HAP-1 (cell line): Measurements from ENCODE around the gene IFT74.
"Not testable (repeated sequence)": the region's sequence is repeated elsewhere in the genome, so short reads cannot be mapped to it uniquely, and the experiment has no call there.

Experiments
- DNase-seq, 2 experiments: peaks; one replicate each; pipeline ENCODE4 v3.0.0-alpha.2; 2016 to 2020; ENCODE audit warnings: low spot score in 2 of 2
- H3K27me3 ChIP-seq: fragments of 250-450 bp; sonication (Bioruptor Pico); 2 replicates; pipeline ENCODE4 v1.5.1; 2020; ENCODE audit warnings: low read depth, mild to moderate bottlenecking, moderate library complexity
- H3K36me3 ChIP-seq: fragments of 250-450 bp; sonication (Bioruptor Pico); replicated peaks from 2 replicates; pipeline ENCODE4 v1.5.1; 2020; ENCODE audit warnings: mild to moderate bottlenecking
- H3K4me1 ChIP-seq: fragments of 250-450 bp; sonication (Bioruptor Pico); 2 replicates; pipeline ENCODE4 v1.5.1; 2020; ENCODE audit warnings: mild to moderate bottlenecking
- H3K4me3 ChIP-seq: fragments of 250-450 bp; sonication (Bioruptor Pico); 2 replicates; pipeline ENCODE4 v1.5.1; 2020; ENCODE audit warnings: mild to moderate bottlenecking, moderate library complexity
- H3K9me3 ChIP-seq: fragments of 250-450 bp; sonication (Bioruptor Pico); 2 replicates; pipeline ENCODE4 v1.5.1; 2020; ENCODE audit warnings: mild to moderate bottlenecking, moderate library complexity
- in situ Hi-C: fragments of 300-500 bp; cut with MboI; formaldehyde crosslinking; loops from 3 replicates; pipeline ENCODE4 v1.14.3; 2020; ENCODE audit warnings: low sequenced_read_pairs, inconsistent platforms, mixed read lengths

IFT74 gene

GRCh38 chr9:27059907-27060306 is 103.7 kb downstream of the IFT74 start:
- H3K36me3 ChIP-seq: no peaks in the 10 kb centered on the region; the same call in 1 of the 2 replicates
- H3K27me3 ChIP-seq: no peaks in the 10 kb centered on the region
- in situ Hi-C loops: no loop called here
- no peaks in the 10 kb centered on the region for H3K4me1 ChIP-seq
- no peaks in the 10 kb centered on the region for H3K9me3 ChIP-seq
- DNase-seq: no peak
- H3K4me3 ChIP-seq: no peak overlapping the region

- Histone ChIP-seq H3K36me3 (no peaks in the 10 kb centered on the region), H3K4me3 (no peak overlapping the region), H3K4me1 (no peaks in the 10 kb centered on the region), H3K9me3 (no peaks in the 10 kb centered on the region), H3K27me3 (no peaks in the 10 kb centered on the region)
- no peak for DNase-seq
- in situ Hi-C loops: no loop called here
Observed at GRCh38 chr9:27065288-27065687, 109.1 kb downstream of the IFT74 start.

- H3K36me3 ChIP-seq: no peaks in the 10 kb centered on the region
- H3K27me3 ChIP-seq: no peaks in the 10 kb centered on the region
- no peak overlapping the region for H3K4me3 ChIP-seq
- H3K9me3 ChIP-seq: no peaks in the 10 kb centered on the region
- DNase-seq: no peak
- H3K4me1 ChIP-seq: no peaks in the 10 kb centered on the region
- in situ Hi-C loops: no loop called here
Observed at GRCh38 chr9:27073841-27074728, 117.9 kb downstream of the IFT74 start.

GRCh38 chr9:27078685-27079084 is 122.5 kb downstream of the IFT74 start:
- in situ Hi-C loops: no loop called here
- no peaks in the 10 kb centered on the region for H3K9me3 ChIP-seq
- no peaks in the 10 kb centered on the region for H3K4me1 ChIP-seq

DNA sequence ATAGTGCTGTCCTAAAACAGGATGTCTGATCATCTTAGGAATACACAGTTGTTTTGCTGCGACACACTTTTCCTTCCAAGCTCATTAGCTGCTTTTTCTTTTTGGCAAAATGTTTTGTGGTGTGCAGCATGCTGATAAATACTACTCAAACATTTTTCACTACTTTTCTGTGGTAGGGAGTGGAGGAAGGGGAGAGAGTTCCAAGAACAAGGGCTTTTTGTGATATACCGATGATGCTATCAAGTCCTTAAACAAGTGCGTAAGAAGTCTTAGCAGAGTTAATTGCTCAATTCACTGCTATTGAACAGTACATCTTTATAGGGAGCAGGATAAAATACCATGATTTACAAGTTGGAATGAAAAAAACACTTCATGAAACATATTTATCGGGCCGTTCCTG is 129.2 kb downstream of the IFT74 start:
- Histone ChIP-seq H3K4me3 (no peak overlapping the region), H3K27me3 (no peaks in the 10 kb centered on the region), H3K36me3 (no peaks in the 10 kb centered on the region), H3K4me1 (peaks cover 6% of the 10 kb centered on the region), H3K9me3 (no peaks in the 10 kb centered on the region)
- in situ Hi-C loops: no loop called here
- DNase-seq: no peak

More at GRCh38 chr9:27078685-27079084, 122.5 kb downstream of the IFT74 start:
- Histone ChIP-seq H3K36me3 (no peaks in the 10 kb centered on the region), H3K27me3 (no peaks in the 10 kb centered on the region), H3K4me3 (no peak overlapping the region)
- DNase-seq: no peak

GRCh38 chr9:27086818-27087680 is 130.8 kb downstream of the IFT74 start:
- H3K36me3 ChIP-seq: no peaks in the 10 kb centered on the region
- no peaks in the 10 kb centered on the region for H3K27me3 ChIP-seq
- in situ Hi-C loops: no loop called here
- H3K9me3 ChIP-seq: no peaks in the 10 kb centered on the region
- H3K4me1 ChIP-seq: peaks cover 6% of the 10 kb centered on the region
- DNase-seq: peak; percentile 10 to 33
- no peak overlapping the region for H3K4me3 ChIP-seq

GRCh38 chr9:27088981-27089380 is 132.8 kb downstream of the IFT74 start:
- no peak for DNase-seq
- in situ Hi-C loops: no loop called here
- H3K4me3 ChIP-seq: no peak overlapping the region
- H3K9me3 ChIP-seq: no peaks in the 10 kb centered on the region
- peaks cover 6% of the 10 kb centered on the region for H3K4me1 ChIP-seq
- H3K27me3 ChIP-seq: no peaks in the 10 kb centered on the region
- H3K36me3 ChIP-seq: no peaks in the 10 kb centered on the region

GRCh38 chr9:27089706-27090105 is 133.5 kb downstream of the IFT74 start:
- DNase-seq: no peak
- in situ Hi-C loops: loop anchor here (10.0 kb wide), 1 partner anchor 65 kb away; no protein-coding TSS in a partner anchor
- H3K4me3 ChIP-seq: no peak overlapping the region
- H3K27me3 ChIP-seq: no peaks in the 10 kb centered on the region
- no peaks in the 10 kb centered on the region for H3K36me3 ChIP-seq
- peaks cover 6% of the 10 kb centered on the region for H3K4me1 ChIP-seq
- no peaks in the 10 kb centered on the region for H3K9me3 ChIP-seq

DNA sequence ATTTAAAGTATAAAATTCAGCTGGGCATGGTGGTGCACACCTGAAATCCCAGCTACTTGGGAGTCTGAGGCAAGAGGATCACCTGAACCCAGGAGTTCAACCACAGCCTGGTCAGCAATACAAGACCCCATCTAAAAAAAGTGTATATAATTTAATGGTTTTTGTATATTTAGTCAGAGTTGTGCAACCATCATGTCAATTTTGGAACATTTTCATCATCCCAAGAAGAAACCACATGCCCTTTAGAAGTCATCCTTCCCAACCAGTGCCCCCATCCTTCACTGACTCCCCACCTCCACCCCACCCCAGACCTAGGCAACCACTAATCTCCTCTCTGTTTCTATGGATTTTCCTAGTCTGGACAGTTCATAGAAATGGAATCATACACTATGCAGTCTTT is 134.0 kb downstream of the IFT74 start:
- H3K9me3 ChIP-seq: no peaks in the 10 kb centered on the region
- H3K4me3 ChIP-seq: no peak overlapping the region
- no peaks in the 10 kb centered on the region for H3K36me3 ChIP-seq
- no peak for DNase-seq
- in situ Hi-C loops: loop anchor here (10.0 kb wide), 1 partner anchor 65 kb away; no protein-coding TSS in a partner anchor
- H3K4me1 ChIP-seq: peaks cover 6% of the 10 kb centered on the region
- no peaks in the 10 kb centered on the region for H3K27me3 ChIP-seq

- in situ Hi-C loops: loop anchor here (10.0 kb wide), 1 partner anchor 64 kb away; no protein-coding TSS in a partner anchor
- Histone ChIP-seq H3K36me3 (no peaks in the 10 kb centered on the region), H3K9me3 (no peaks in the 10 kb centered on the region), H3K4me3 (no peak overlapping the region), H3K27me3 (no peaks in the 10 kb centered on the region), H3K4me1 (peaks cover 6% of the 10 kb centered on the region)
- no peak for DNase-seq
Observed at GRCh38 chr9:27090711-27091110, 134.5 kb downstream of the IFT74 start.

DNA sequence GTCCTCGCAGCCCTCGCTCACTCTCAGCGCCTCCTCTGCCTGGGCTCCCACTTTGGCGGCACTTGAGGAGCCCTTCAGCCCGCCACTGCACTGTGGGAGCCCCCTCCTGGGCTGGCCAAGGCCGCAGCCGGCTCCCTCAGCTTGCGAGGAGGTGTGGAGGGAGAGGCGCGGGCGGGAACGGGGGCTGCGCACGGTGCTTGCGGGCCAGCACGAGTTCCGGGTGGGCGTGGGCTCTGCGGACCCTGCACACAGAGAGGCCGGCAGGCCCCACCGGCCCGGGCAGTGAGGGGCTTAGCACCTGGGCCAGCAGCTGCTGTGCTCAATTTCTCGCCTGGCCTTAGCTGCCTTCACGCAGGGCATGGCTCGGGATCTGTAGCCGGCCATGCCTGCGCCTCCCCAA is 136.3 kb downstream of the IFT74 start:
- H3K9me3 ChIP-seq, H3K36me3 ChIP-seq, H3K27me3 ChIP-seq, H3K4me1 ChIP-seq, H3K4me3 ChIP-seq, DNase-seq: not testable (repeated sequence)
- in situ Hi-C loops: loop anchor here (10.0 kb wide), 1 partner anchor 62 kb away; no protein-coding TSS in a partner anchor

GRCh38 chr9:27093384-27094067 is 137.3 kb downstream of the IFT74 start:
- in situ Hi-C loops: loop anchor here (10.0 kb wide), 1 partner anchor 61 kb away; no protein-coding TSS in a partner anchor
- not testable (repeated sequence) for H3K9me3 ChIP-seq, H3K27me3 ChIP-seq, H3K4me1 ChIP-seq, H3K4me3 ChIP-seq, DNase-seq, H3K36me3 ChIP-seq

GRCh38 chr9:27094640-27095298 is 138.6 kb downstream of the IFT74 start:
- Histone ChIP-seq H3K4me1 (no peaks in the 10 kb centered on the region), H3K36me3 (no peaks in the 10 kb centered on the region), H3K27me3 (no peaks in the 10 kb centered on the region), H3K9me3 (no peaks in the 10 kb centered on the region), H3K4me3 (no peak overlapping the region)
- in situ Hi-C loops: loop anchor here (10.0 kb wide), 1 partner anchor 60 kb away; no protein-coding TSS in a partner anchor
- no peak for DNase-seq
